SKM-1 treated with dmso at 0.1 percent for 144 hours (cell line): ENCODE data around the gene NSL1.
"Not testable (repeated sequence)": the region's sequence is repeated elsewhere in the genome, so short reads cannot be mapped to it uniquely, and the experiment has no call there.

Experiments
- DNase-seq: peaks from one replicate; lab custom pipeline; 2025; ENCODE audit not compliant: unreplicated experiment; lab: John Stamatoyannopoulos, UW

The NSL1 gene

GRCh38 chr1:212783976-212784375 lies 7.6 kb downstream of the NSL1 start:
- DNase-seq, result no peak

DNA sequence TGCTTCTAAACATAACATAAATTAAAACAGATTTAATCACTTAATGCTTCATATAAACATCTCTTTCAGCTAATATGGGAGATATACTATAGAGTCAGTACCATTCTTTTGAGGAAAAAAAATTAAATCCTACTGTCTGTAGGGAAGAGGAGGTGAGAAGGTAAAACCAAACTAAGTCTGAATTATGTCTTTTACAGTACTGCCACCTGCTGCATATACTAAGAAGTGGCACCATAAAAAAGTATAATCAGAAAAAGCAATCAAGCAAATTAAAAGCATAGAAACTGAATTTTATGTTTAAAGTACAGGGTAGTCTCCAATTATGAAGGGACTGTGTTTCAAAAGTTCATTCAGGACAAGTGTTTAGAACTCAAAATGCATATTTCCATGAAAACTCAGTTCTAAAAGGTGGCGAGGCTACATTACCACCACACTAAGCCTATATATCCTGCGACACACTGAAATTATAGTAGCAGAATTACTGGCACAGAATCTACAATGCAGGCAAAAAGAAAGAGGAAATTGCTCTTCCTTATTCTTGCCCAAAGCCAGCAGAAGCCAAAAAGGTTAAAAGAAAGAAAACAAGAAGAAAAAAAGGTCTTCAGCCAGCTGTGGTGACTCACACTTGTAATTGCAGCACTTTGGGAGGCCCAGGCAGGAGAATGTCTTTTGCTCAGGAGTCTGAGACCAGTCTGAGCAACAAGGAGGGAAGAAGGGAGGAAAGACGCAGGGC lies 9.0 kb downstream of the NSL1 start:
- peak; percentile 77 for DNase-seq

GRCh38 chr1:212781225-212781624 lies 10.4 kb downstream of the NSL1 start:
- DNase-seq, result no peak

DNA sequence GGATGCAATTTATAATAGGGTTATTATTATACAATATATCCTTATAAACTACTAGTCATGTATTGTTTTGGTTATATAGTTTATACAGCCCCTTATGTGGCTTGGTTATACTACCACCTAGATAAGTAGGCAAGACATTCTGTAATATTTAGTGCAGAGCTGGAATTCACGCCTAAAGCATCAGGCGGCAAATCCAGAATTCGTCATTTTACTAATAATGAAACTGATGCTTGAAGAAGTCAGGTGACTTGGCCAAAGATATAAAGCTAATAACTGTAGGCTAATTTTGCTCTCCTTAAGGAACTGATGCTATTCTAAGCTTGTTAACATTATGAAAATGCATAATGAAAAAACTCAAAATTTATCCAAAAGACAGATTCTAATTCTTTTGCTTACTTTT lies 10.8 kb downstream of the NSL1 start:
- no peak for DNase-seq

- not testable (repeated sequence) for DNase-seq
These were observed 12.5 kb downstream of the NSL1 start for GRCh38 chr1:212779086-212779485.

- DNase-seq, result peak; percentile 65
These were observed 14.4 kb downstream of the NSL1 start for GRCh38 chr1:212777151-212777550.

DNA sequence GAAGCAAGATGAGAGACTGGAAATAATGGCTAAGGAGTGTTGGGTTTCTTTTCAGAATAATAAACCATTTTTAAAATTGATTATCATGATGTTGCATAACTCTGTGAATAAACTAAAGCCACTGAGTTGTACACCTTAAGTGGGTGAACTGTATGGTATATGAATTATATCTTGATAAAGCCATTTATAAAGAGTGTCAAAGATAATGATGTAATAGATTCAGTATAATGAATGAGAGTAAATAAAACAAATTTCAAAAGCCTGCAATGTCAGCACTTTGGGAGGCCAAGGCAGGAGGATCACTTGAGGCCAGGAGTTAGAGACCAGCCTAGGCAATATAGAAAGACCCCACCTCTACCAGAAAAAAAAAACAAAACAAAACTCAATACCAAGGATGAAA lies 16.3 kb downstream of the NSL1 start:
- DNase-seq, result no peak

DNA sequence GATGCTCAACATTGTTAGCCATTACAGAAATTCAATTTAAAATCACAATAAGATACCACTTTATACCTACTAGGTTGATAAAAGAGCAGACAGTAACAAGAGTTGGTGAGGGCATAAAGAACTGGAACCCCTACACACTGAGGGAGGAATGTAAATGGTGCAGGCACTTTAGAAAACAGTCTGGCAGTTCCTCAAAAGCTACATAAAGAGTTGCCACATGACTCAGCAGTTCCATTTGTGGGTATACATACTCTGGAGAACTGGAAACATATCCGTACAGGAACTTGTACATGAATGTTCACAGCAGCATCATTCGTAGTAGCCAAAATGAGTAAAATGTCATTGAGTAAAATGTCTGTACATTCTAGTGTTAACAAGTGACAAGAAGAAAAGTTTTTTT lies 17.0 kb downstream of the NSL1 start:
- peak; percentile 91 for DNase-seq

GRCh38 chr1:212773011-212773410 lies 18.6 kb downstream of the NSL1 start:
- no peak for DNase-seq

DNA sequence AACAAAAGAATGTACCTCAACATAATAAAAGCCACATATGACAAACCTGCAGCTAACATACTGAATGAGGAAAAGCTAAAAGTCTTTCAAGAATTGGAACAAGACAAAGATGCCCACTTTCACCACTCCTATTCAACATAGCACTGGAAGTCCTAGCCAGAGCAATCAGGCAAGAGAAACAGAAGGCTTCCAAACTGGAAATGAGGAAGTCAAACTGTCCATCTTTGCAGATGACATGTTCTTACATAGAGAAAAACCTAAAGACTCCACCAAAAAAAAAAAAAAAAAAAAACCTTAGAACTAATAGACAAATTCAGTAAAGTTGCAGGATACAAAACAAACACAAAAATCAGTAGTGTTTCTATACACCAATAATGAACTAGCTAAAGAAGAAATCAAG lies 20.2 kb downstream of the NSL1 start:
- DNase-seq, result no peak

- no peak for DNase-seq
These were observed 22.0 kb downstream of the NSL1 start for GRCh38 chr1:212769459-212770167.

GRCh38 chr1:212766825-212767224 lies 24.8 kb downstream of the NSL1 start:
- not testable (repeated sequence) for DNase-seq

DNA sequence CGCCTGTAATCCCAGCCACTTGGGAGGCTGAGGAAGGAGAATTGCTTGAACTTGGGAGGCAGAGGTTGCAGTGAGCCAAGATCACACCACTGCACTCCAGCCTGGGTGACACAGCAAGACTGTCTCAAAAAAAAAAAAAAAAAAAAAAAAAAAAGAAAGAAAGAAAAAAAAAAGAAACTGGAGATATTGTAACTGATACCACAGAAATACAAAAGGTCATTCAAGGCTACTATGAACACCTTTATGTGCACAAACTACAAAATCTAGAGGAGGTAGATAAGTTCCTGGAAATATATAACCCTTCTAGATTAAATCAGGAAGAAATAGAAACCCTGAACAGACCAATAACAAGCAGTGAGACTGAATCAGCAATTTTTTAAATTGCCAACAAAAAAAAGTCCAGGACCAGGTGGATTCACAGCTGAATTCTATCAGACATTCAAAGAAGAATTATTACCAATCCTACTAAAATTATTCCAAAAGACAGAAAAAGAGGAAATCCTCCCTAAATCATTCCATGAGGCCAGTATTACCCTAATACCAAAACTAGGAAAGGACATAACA lies 26.8 kb downstream of the NSL1 start:
- not testable (repeated sequence) for DNase-seq

DNA sequence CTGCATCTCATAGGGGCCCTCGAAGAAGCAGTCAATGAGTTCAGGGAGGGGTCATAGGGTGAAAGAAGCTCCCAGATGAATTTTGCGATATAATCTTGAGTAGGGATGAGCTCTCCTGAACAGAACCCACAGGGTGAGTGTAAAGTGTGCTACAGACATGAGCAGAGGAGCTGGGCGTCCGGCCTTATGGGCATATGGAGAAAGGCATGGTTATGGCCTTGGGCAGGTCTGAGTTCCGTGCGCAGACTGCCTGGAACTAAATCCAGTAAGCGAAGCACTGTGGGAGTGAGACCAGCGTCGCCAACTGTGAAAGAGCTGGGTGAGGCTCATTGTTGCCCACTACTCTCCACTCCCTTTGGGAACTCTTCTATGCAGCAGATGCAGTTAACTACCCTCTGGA lies 28.7 kb downstream of the NSL1 start:
- DNase-seq, result no peak

- DNase-seq, result no peak
These were observed 29.3 kb downstream of the NSL1 start for GRCh38 chr1:212762234-212762633.

GRCh38 chr1:212760126-212760823 lies 31.3 kb downstream of the NSL1 start:
- DNase-seq, result peak; percentile 39

GRCh38 chr1:212759683-212760082 lies 31.9 kb downstream of the NSL1 start:
- DNase-seq, result no peak

DNA sequence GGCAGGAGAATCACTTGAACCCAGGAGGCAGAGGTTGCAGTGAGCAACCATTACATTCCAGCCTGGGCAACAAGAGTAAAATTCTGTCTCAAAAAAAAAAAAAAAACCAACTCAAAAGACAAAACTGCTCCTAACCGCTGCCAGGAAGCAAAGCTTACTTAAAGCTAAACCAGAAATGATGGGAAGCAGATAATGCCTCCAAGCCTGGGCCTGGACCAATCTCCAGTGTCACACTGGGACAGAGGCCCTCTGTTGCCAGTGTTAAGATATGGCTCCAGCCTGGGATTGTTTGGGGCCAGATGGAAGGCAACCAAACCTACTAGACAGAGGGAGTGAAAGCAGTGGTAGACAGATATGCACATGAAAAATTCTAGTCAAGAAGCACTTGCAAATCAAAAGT lies 36.9 kb downstream of the NSL1 start:
- DNase-seq, result no peak

DNA sequence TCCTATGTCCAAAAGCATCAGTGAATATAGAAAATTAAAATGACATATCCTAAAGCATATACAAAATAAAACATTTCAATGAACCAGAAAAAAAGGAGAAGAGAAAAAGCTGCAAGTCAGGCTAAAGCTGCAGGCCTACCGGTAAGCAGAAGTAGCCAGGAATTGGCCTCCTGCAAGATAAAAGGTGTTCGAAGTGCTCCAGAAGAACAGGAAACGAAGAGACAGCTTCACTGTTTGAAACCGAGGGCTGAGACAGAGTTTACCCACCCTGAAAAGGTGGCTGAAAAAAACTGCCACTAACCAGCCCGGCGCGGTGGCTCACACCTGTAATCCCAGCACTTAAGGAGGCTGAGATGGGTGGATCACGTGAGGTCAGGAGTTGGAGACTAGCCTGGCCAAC lies 37.4 kb downstream of the NSL1 start:
- peak; percentile 63 for DNase-seq

DNA sequence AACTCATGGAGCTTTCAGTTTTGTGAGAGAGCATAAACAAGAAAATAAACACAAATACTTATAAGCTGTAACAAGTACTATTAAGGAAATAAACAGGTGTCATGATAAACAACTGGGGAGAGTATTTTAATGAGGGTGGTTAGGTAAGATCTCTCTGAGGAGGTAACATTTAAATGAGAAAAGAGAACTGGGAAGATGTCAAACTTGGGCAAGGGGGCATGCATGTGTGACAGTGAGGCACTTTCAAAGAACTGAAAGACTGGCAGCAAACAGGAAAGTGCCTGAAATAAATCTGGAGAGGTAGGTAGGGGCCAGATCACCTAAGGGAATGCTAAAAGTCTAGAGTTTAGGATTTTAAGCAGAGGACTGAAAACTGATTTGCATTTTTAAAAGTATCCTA lies 37.8 kb downstream of the NSL1 start:
- no peak for DNase-seq

DNA sequence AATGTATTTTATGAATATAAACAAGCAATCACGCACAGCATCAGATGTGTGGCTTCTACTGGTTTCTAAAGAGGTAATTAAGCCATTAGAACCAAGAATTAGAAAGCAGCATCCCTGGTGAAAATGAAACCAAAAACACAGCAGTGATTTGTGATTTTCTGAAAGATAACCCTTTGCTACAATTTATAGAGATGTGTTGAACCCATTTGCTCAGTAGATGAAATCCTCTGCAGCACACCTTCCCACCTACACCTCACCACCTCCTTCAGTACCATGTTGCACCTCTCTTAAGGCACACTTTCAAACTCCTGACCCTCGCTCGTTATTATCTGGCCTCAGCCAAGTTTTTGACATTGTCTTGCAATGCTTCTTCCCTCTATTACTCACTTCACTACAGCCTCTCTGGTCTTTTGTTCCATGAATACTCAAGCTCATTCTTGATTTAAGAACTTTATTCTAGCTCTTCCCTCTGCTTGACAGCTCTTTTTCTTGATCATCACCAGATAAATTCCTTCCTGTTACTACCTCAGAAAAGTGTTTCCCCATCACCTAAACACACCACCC lies 38.6 kb downstream of the NSL1 start:
- DNase-seq, result no peak
